Inferior parietal cortex (tissue), 1 donor: Measurements from ENCODE around the gene ADAP2.
"Not testable (repeated sequence)": the region's sequence is repeated elsewhere in the genome, so short reads cannot be mapped to it uniquely, and the experiment has no call there.

Experiments used
- DNase-seq: peaks from one replicate; pipeline ENCODE4 v3.0.0-alpha.2; 2016; ENCODE audit errors: extremely low spot score

Gene ADAP2

DNA sequence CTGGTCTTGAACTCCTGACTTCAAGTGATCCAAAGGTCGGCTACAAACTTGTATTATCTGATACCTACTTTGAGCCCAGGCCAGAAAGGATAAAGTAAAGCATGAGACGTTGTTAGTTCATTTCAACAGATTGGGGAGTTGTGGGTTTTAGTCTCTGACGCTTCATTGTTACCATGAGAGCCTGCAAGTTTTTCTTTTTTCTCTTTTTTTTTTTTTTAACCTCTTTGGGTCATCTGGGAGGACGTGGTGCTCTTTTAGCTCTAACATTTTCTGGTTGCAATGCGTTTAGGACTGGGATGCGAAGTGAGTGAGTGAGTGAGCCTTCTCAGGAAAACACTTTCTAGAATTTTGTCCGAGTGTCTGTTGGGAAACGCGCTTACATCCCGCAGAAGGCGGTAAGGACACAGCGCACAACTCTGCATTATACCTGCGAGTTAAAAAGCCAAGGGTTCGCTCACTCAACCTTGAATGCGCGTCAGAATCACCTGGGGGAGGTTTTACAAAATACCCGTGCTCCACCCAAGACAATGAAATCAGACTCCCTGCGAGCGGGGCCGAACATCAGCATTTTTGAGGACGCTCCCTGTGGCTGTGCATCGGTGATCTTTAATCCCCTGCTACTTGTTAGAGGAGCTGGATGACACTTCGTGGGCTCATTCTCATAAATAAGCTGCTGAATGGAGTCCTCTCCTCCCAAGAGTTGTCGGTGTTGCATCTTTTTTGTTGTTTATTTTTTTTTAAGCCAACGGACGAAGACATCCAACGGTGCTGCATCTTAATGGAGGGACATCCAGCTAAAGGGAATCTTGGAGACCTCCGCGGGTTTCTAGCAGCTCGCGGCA lies 48.5 kb downstream of the ADAP2 start:
- no peak for DNase-seq

DNA sequence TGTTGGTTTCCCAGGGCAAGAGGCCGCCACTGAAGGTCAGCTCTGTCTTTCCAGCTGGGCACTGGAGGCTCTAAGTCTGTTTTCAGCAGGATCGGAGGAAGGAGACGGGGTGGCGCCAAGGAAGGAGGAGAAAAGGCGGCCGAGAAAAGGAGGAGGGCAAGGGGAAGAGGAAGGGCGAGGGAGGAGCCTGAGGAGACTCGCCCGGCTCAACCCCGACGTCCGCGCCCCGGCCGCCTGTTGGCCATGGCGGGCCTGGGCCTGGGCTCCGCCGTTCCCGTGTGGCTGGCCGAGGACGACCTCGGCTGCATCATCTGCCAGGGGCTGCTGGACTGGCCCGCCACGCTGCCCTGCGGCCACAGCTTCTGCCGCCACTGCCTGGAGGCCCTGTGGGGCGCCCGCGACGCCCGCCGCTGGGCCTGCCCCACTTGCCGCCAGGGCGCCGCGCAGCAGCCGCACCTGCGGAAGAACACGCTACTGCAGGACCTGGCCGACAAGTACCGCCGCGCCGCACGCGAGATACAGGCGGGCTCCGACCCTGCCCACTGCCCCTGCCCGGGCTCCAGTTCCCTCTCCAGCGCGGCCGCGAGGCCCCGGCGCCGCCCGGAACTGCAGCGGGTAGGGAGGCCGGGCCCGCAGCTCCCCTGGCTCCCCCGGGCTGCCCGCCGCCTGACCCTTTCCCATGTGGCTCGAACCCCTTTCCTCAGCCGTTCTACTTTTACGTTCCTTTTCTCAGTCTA lies 49.3 kb downstream of the ADAP2 start, which contains the start of gene RNF135:
Gene RNF135 (plus strand): TSS at position 209 of the 737 bp plus-strand sequence. CDS start 35 bp downstream, at position 244.
- DNase-seq = peak; percentile 33

DNA sequence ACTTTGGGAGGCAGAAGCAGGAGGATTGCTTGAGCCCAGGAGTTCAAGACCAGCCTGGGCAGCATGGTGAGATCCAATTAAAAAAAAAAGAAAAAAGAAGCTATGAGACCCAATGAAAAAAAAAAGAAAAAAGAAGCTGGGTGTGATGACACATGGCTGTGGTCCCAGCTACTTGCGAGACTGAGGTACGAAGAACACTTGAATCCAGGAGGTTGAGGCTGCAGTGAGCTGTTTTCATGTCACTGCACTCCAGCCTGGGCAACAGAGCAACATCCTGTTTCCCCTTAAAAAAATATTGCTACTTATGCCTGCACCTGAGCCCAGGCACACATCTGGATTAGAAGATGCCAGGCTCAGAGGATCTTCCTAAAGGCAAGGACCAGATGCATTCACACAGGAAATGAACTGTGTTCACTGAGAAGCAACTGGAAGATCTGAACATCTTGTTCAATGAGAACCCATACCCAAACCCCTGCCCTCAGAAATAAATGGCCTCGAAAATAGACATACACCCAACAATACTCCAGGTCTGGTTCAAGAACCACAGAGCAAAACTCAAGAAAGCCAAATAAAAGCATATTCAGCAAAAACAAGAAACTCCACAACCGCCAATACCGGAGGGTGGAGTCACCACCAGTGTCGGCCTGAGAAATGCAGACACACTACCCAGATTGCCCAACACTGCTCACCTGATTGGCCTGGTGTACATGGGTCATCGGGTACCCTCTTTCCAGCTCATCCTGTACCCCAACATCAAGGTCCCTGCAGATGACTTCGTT lies 53.5 kb downstream of the ADAP2 start:
- no peak for DNase-seq

DNA sequence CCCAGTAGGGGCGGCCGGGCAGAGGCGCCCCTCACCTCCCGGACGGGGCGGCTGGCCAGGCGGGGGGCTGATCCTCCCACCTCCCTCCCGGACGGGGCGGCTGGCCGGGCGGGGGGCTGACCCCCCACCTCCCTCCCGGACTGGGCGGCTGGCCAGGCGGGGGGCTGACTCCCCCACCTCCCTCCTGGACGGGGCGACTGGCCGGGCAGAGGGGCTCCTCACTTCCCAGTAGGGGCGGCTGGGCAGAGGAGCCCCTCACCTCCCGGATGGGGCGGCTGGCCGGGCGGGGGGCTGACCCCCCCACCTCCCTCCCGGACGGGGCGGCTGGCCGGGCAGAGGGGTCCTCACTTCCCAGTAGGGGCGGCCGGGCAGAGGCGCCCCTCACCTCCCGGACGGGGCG lies 58.2 kb downstream of the ADAP2 start:
- DNase-seq = not testable (repeated sequence)

DNA sequence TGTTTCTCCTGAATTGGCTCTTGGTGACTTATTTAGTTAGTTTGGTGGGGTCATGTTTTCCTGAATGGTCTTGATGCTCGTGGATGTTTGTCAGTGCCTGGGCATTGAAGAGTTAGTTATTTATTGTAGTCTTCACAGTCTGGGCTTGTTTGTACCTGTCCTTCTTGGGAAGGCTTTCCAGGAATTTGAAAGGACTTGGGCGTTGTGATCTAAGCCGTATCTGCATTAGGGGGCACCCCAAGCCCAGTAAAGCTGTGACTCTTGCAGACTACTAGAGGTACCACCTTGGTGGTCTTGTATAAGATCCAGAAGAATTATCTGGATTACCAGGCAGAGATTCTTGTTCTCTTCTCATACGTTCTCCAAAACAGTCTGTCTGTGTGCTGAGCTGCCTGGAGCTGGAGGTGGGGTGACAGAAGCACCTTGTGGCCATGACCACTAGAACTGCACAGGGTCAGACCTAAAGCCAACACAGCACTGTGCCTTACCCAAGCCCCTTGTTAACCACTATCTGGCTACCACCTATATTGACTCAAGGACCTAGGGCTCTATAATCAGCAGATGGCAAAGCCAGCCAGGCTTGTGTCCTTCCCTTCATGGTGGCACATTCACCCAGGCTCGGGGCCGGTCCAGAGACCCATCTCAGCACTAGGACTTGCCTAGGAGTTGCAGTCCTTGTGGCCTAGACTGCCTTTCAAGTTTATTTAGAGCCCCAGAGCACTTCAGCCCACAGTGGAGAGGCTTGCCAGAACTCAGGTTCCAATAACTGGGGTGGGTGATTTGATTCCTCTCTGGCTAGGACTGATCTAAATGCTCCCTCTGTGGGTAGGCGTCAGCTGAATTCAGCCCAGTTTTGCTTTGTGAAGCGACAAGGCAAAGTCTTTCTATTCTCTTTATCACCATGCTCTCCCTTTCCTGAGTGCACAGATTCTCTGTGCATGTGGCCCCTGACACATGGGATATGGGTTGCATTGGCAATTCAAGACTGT lies 60.1 kb downstream of the ADAP2 start:
- DNase-seq = no peak

DNA sequence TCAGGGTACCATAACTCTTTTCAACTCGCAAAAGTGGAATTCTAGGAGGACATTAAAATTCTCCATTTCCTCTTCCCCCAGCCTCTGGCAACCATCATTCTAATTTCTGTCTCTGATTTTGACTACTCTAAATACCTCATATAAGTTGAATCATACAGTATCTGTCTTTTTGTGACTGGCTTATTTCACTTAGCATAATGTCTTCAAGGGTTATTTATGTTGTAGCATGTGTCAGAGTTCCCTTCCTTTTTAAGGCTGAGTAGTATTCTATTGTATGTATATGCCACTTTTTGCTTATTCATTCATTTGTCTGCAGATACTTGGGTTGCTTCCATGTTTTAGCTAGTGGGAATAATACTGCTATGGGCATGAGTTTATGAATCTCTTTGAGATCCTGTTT lies 61.1 kb downstream of the ADAP2 start:
- no peak for DNase-seq

DNA sequence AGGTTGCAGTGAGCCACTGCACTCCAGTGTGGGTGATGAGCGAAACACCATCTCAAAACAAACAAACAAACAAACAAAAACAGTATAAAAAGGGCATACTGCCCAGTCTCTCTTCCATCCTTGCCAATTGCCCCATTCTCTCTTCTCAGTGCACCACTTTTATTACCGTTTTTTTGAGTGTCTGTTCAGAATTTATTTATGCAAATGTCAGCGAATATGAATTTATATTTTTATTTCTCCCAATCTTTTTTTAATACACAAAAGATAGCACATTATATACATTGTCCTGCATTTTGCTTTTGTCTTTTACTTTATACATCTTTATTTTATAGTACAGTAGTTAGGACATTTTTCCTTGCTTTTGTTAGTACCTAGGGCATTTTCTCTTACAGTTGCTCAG lies 68.7 kb downstream of the ADAP2 start:
- DNase-seq = no peak

DNA sequence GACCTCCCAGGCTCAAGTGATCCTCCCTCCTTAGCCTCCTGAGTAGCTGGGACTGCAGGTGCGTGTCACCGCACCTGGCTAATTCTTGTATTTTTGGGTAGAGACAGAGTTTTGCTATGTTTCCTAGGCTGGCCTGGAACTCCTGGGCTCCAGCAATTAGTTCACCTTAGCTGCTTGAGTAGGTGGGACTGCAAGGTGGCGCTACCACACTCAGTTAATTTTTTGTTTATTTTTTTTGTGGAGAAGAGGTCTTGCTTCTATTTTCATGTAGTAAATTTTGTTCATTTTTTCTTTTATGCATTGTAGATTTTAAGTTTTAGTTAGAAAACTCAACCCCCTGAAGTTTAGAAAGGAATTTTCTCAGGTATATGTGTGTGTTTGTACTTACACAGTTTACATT lies 70.8 kb downstream of the ADAP2 start:
- no peak for DNase-seq

DNA sequence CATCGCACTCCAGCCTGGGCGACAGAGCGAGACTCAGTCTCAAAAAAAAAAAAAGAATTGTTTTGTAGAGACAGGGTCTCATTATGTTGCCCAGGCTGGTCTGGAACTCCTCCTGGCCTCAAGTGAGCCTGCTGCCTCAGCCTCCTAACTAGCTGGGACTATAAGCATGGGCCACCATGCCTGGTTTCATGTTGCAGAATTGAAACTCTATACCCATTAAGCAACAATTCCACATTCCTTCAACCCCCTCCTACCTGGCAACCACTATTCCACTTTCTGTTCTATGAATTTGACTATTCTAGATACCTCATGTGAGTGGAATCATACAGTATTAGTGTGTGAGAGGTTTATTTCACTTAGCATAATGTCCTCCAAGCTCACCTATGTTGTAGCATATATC lies 73.6 kb downstream of the ADAP2 start:
- no peak for DNase-seq

DNA sequence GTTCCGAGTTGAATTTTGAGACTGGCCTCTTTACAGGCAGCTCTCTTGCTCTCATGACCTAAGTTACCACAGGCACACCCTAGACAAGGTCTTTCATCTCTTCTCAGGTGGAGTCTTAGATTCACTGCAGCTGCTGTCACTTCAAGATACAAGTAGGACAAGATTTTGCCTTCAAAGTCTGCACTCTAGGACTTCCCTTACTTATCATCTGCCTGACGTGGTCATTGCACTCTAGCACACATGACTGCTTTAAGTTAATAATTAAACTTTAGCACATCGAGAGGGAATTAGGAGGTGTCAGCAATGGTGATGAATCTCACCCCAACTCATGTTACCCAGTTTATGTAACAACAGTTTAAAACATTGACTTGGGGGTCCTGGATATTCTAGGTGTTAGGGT lies 74.7 kb downstream of the ADAP2 start:
- DNase-seq = no peak

DNA sequence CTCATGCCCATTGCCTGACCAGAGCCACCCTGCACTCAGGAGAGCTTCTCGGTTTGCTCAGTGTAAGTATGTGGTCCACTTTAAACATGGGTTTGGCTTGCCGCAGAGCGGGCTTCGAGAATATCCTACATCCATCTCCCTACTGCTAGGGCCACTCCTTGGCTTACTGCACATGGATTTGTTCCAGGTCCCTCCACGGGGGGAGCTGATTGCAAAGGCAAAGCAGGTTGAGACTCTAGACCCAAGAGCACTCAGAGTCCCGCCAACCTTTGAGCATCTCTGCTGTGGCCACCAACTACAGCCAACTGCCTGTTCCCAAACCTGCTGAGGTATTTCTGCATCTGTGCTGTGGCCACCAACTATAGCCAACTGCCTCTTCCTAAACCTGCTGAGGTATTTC lies 75.5 kb downstream of the ADAP2 start:
- no peak for DNase-seq

DNA sequence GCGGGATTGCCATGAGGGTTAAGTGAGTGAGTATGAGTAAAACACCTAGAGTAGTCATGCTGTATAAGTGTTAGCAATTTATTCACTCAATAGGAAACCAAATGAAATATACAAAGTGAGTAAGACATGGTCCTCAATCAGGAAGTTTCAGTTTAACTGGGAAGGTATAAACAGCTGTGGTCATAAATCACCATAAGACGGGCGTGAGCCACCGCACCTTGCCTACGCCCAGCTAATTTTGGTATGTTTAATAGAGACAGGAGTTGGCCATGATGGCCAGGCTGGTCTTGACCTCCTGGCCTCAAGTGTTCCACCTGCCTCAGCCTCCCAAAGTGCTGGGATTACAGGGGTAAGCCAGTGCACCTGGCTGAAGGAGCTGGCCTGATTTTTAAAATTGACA lies 76.1 kb downstream of the ADAP2 start:
- no peak for DNase-seq

DNA sequence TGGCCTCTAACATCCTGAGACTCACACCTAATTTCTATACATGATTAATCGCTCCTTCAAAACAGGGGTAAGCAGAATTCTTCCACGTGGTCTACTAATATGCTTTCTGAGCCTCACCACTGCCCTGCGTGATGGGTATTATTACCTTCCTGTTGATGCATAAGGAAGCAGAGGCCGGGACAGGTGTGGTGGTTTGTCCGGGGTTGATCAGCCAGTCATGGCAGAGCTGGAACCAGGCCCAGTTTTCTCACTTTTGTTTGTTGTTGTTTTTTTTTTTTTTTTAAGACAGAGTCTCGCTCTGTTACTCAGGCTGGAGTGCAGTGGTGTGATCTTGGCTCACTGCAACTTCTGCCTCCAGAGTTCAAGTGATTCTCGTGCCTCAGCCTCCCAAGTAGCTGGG lies 80.3 kb downstream of the ADAP2 start:
- no peak for DNase-seq

DNA sequence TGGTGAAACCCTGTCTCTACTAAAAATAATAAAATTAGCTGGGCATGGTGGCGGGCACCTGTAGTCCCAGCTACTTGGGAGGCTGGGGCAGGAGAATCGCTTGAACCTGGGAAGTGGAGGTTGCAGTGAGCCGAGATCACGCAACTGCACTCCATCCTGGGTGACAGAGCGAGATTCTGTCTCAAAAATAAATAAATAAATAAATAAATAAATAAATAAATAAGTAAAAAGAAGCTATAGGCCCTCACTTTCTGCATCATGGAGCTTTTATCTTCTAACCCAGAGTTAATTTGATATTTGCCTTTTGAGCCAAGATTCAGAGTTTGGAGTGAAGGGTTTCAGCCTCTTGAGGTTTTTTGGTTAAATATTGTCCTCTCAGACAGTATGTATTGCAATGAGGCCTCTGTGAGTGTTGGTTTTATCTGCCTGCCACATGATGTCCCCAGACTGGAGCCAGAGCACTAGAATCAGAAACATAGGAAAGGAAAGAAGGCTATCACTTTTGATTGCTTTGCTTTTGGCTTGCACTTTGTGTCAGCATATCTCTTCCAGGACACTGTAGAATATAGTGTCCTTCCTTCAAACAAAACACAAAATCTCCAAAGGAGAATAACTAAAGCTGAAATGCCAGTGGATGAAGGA lies 81.6 kb downstream of the ADAP2 start:
- DNase-seq = no peak

DNA sequence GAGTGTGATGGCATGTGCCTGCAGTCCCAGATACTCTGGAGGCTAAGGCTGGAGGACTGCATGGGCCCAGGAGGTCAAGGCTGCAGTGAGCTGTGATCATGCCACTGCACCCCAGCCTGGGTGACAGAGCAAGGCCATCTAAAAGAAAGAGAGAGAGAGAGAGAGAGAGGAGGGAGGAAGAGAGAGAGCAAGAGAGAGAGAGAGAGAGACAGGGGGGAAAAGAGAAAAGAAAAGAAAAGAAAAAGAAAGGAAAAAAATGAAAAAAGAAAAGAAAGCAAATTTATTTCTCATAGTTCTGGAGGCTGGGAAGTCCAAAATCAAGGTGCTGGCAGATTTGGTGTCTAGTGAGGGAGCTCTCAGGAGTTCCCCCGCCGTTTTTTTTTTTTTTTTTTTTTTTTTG lies 82.4 kb downstream of the ADAP2 start:
- no peak for DNase-seq

DNA sequence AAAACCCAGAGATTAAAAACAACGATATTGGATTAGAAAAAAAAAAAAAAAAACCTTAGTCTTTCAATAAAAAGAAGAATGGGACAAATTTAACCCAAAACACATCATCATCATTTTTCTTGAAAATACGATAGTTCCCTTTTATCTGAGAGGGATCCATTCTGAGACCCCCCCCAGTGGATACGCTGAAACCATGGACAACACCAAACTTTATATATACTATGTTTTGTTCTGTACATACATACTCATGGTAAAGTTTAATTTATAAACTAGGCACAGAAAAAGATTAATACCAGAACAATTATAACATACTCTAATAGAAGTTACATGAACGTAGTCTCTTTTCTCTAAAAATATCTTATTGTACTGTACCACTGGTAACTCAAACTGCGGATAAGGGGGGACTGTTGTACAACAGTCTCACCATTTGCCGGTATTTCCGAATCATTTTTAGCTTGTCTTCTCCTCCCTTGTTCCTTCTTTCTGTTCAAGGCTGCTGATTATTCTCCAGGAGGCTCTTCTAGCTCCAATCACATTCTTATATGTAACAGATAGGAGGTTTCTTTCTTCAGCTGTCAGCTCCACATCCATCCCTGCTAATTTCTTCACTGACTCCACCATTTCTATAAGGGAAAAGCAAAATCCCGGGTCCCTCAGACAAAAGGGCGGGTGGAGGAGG lies 86.1 kb downstream of the ADAP2 start:
- no peak for DNase-seq

DNA sequence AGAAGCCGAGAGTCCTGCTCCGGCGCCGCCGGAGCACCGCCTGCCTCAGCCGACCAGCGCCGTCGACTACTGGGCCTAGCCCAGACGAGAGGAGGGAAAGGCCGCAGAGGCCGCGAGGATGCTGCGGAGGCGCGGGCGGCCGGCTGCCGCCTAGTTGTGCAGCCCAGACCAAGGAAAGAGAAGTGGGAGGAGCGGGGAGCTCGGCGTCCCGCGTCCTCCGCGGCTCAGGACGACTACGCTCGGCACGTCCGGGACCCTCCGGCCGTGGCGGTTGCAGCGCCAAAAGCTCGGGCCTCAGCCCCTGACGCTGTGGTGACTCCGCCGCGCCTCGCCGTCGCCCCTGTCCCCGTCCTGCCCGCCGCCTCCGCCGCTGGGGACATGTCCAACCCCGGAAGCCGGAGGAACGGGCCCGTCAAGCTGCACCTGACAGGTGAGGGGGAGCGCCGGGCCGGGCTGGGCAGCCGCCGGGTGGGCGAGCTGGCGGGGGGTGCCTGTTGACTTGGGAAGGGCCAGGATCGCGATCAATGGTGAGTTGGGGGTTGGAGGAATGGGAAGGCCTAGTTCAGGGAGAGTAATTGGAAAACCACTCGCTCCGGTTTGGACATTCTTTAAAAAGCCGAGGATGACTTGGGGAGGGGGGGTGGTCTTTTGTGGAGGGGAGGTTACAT lies 86.8 kb downstream of the ADAP2 start:
- peak; percentile 45 for DNase-seq
